Activated T-cell treated with anti-CD3 and anti-CD28 coated beads for 48 hours (primary cell): ENCODE data around the gene MMP25.

Experiments used
- DNase-seq: peaks from one replicate; pipeline ENCODE4 v3.0.0-alpha.2; 2020; ENCODE audit warnings: low read depth

The MMP25 gene

DNA sequence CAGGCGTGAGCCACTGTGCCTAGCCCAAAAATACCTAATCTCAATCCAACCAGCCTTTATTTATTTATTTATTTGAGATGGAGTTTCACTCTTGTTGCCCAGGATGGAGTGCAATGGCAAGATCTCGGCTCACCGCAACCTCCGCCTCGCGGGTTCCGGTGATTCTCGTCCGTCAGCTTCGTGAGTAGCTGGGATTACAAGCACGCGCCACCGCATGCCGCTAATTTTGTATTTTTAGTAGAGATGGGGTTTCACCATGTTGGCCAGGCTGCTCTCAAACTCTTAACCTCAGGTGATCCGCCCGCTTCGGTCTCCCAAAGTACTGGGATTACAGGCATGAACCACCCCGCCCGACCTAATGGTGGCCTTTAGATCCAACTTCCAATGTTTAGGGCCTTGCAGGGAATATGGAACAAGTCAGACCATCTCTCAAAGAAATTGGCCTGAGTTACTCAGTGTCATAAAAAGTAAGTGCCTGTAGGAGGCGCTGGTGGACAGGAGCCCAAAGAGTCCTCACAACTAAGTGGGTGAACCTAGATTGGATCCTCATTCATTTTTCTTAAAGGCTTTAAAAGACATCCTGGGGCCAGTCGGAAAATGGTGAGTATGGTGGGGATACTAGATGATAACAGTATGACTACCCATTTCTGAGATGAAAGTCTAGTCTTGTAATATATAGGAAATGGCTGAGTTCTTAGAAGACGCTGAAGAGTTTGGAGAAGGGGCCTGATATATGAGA is 48.1 kb downstream of the MMP25 start:
- no peak for DNase-seq

- peak; percentile 58 for DNase-seq
These were observed 49.5 kb downstream of the MMP25 start for GRCh38 chr16:3095869-3096268.

DNA sequence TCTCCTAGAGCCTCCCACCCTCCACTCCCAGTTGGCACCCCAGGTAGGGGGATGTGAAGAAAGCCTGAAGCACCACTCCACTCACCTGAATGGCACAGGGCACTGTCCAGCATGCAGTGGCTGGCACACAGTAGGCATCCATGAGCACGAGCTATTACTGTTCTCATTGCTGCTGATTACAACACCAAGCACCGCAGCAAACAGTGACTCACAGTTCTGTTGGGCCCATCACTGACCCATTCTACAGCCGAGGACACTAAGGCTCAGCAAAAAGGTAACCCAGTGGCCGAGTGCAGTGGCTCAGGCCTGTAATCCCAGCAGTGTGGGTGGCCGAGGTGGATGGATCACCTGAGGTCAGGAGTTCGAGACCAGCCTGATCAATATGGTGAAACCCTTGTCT is 50.0 kb downstream of the MMP25 start:
- no peak for DNase-seq

DNA sequence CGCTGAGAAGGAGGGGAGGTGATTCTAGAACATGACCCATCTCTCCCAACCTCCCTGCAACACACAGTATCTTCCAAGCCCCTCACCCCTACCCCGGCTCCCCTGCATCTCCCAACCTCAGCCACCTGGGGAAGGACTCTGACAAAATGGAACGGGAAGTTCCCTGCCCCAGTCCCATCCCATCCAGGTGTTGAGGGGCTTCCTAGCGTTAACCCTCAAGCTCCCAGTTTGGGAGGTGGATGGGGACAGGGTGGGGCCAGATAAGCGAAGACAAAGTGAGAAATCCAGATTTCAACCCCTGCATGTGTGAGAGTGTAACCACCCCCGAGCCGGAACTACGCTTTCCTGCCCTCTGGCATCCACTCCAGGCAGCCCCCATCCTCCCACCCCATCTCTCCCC is 50.9 kb downstream of the MMP25 start:
- no peak for DNase-seq

- DNase-seq, result no peak
These were observed 52.4 kb downstream of the MMP25 start, which contains the start of gene ZSCAN10 for GRCh38 chr16:3098459-3099394. ZSCAN10 (minus strand) TSS chr16:3099294; CDS start chr16:3092937, 6,357 bp downstream.

DNA sequence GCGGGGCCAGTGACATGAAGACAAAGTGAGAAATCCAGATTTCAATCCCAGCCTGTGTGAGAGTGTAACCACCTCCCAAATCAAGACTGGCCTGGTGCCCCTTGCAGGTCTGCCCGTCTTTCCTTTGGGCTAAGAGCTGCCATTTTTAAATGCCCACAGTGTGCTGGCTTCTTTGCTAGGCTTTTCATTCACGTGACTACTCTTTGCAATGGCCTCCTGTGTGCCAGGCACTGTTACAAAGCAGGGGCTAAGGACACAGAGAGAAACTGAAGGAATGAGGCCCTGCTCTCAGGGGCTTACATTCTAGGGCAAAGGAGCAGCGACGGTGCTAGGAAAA is 53.0 kb downstream of the MMP25 start:
- DNase-seq, result no peak

DNA sequence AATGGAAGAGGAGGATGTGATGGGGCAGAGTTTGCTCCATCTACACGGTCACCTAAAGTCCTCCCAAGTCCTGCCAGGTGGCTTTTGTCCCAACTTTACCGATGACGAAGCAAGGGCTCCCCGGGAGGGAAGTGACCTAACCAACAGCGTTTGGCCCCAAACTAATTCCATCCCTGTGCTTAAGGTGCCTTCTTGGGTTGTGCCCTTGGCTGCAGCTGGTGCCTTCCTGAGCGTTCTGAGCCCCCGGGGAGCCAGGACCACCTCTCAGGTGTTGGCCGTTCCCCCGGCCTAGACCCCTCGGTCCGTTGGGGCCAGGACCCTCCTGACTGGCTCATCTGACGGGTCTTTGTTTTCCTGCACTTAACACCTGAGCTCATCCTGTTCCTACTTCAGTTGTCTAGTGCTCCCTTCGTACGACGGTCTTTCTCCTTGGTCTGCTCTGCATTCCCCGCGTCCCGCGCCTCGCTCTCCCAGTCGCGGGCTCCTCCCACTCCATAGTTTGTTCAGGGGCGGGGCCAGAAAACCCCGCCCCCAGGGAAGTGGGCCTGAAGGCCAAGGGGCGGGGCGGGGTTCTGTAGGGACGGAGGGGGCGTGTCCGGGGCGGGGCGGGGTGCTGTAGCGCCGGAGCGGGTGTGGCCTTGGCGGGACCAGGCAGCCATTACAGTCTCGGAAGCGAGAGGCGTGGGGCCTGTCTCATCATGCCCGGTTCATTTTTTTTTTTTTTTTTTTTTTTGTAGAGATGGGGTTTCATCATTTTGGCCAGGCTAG is 53.6 kb downstream of the MMP25 start:
- DNase-seq, result peak; percentile 93

DNA sequence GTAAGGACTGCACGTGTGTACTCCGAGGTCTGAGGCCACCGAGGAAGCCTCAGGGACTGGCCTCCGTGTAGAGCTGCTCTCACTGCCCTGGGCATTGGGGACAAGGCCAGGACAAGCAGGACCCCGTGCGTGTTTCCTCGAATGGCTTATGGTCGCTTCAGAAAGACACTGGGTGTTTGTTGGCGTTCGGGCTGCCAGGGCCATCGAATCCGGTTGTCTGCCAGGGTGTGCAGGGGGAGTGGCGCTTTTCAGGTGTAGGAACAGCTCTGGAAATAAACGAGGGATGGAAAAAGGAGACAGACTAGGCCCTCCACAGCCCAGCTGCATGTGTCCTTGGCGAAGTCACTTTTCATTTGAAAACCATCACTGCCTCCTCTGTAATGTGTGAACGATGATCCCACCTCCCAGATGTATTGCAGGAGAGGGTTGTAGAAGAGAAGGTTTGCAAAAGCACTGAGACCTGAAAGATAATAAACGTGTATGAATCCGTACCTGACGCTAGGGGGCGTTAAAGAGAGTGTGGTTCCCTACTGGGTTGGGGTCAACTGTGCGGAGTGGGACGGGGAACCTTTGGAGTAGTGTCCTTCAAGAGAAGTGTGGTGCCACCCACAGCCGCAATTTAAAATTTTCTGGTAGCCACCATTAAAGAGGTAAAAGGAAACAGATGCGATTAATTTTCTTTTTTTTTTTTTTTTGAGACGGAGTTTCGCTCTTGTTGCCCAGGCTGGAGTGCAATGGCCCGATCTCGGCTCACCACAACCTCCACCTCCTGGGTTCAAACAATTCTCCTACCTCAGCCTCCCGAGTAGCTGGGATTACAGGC is 54.9 kb downstream of the MMP25 start:
- DNase-seq, result no peak

GRCh38 chr16:3101841-3102470 is 55.6 kb downstream of the MMP25 start:
- no peak for DNase-seq

GRCh38 chr16:3106205-3106928 is 60.0 kb downstream of the MMP25 start:
- DNase-seq, result peak; percentile 93
